H1 (cell line): Measurements from ENCODE around the gene NMRK1. TPM values are rescaled to one million over a fixed set of nuclear protein-coding genes. Genes with fewer than 3 reads are reported as not detected.

Experiments
- CTCF ChIA-PET: fragments of 300-600 bp; sonication (Branson Sonifier 250); formaldehyde crosslinking; loops from one replicate; lab custom pipeline; 2021; ENCODE audit not compliant: partially characterized antibody; lab: Charles Lee
- POLR2A ChIA-PET: fragments of 300-600 bp; sonication (Branson Sonifier 250); formaldehyde crosslinking; loops from one replicate; lab custom pipeline; 2021; ENCODE audit warnings: inconsistent platforms; ENCODE audit not compliant: partially characterized antibody; lab: Charles Lee
- DNase-seq, 2 experiments: peaks; one replicate each; pipeline versions ENCODE4 v3.0.0 to v3.0.0-alpha.2; 2010 to 2022; ENCODE audit warnings: low spot score in 2 of 2, low read depth in 1 of 2, mixed read lengths in 1 of 2
- FAIRE-seq: peaks from 2 replicates; lab custom pipeline; 2011; peaks lifted over from hg19 to GRCh38; lab: Jason Lieb, UNC
- H2AFZ ChIP-seq: 2 replicates; pipeline ENCODE4 v1.8.1; 2012; ENCODE audit warnings: low read length, inconsistent platforms
- H2AK5ac ChIP-seq: 2 replicates; pipeline ENCODE4 v1.6.1; 2013; ENCODE audit warnings: low read depth, low read length
- H2BK120ac ChIP-seq: replicated peaks from 2 replicates; pipeline ENCODE3; 2013; ENCODE audit warnings: low read depth, low read length, inconsistent platforms
- H2BK12ac ChIP-seq: 2 replicates; pipeline ENCODE4 v1.6.1; 2013; ENCODE audit warnings: low read depth, low read length
- H2BK15ac ChIP-seq: 2 replicates; pipeline ENCODE4 v1.6.1; 2013; ENCODE audit warnings: low read length
- H2BK20ac ChIP-seq: 2 replicates; pipeline ENCODE4 v1.6.1; 2013; ENCODE audit warnings: low read length
- H2BK5ac ChIP-seq: 2 replicates; pipeline ENCODE4 v1.6.1; 2013; ENCODE audit warnings: low read depth, low read length
- H3K14ac ChIP-seq: 2 replicates; pipeline ENCODE4 v1.6.1; 2013; ENCODE audit warnings: inconsistent platforms; ENCODE audit not compliant: insufficient read length
- H3K18ac ChIP-seq: 2 replicates; pipeline ENCODE4 v1.6.1; 2013; ENCODE audit warnings: low read length; ENCODE audit errors: extremely low read depth
- H3K23ac ChIP-seq: 2 replicates; pipeline ENCODE4 v1.6.1; 2013; ENCODE audit warnings: inconsistent platforms; ENCODE audit not compliant: insufficient read length
- H3K23me2 ChIP-seq: 2 replicates; pipeline ENCODE4 v1.6.1; 2013; ENCODE audit warnings: low read depth, low read length
- H3K27ac ChIP-seq: 2 replicates; pipeline ENCODE4 v1.6.1; 2011; ENCODE audit warnings: low read depth, low read length, inconsistent platforms
- H3K27me3 ChIP-seq, 4 experiments: replicated peaks in 1 of 4; 1 replicate in 1 of 4; 2 replicates in 3 of 4; pipeline versions ENCODE4 v1.6.1 to v1.8.1; 2011 to 2013; ENCODE audit warnings: low read length in 3 of 4, mild to moderate bottlenecking in 3 of 4, inconsistent platforms in 2 of 4, mixed read lengths in 2 of 4, moderate library complexity in 1 of 4; ENCODE audit not compliant: control insufficient read depth in 3 of 4, insufficient read depth in 3 of 4; ENCODE audit errors: extremely low read depth in 1 of 4
- H3K36me3 ChIP-seq, 4 experiments: 2 replicates each; pipeline versions ENCODE4 v1.6.1 to v1.8.1; 2011 to 2013; ENCODE audit warnings: mild to moderate bottlenecking in 4 of 4, low read length in 3 of 4, moderate library complexity in 2 of 4, control low read depth in 1 of 4, inconsistent platforms in 1 of 4; ENCODE audit not compliant: insufficient read depth in 4 of 4, control insufficient read depth in 2 of 4
- H3K4ac ChIP-seq: replicated peaks from 2 replicates; pipeline ENCODE3; 2013; ENCODE audit warnings: low read length, low read depth, mixed read lengths, inconsistent platforms; ENCODE audit not compliant: insufficient read length
- H3K4me1 ChIP-seq, 4 experiments: replicated peaks in 1 of 4; 1 replicate in 1 of 4; 2 replicates in 3 of 4; pipeline versions ENCODE4 v1.6.1 to v1.8.1; 2011 to 2013; ENCODE audit warnings: low read length in 3 of 4, inconsistent platforms in 2 of 4, mixed read lengths in 1 of 4; ENCODE audit not compliant: insufficient read depth in 4 of 4, control insufficient read depth in 3 of 4
- H3K4me2 ChIP-seq, 2 experiments: 2 replicates each; pipeline versions ENCODE4 v1.6.1 to v1.8.1; 2011 to 2013; ENCODE audit warnings: low read depth in 2 of 2, low read length in 2 of 2, control low read depth in 1 of 2, inconsistent platforms in 1 of 2, mild to moderate bottlenecking in 1 of 2; ENCODE audit not compliant: insufficient read depth in 1 of 2
- H3K4me3 ChIP-seq, 4 experiments: fragments of 200-600, 300-600 bp in 1 of 4; sonication (generic), shearing (Covaris generic), sonication (Bioruptor Twin) in 1 of 4; 2 replicates each; pipeline versions ENCODE4 v1.5.1 to v1.8.1; 2011 to 2016; ENCODE audit warnings: low read length in 4 of 4, low read depth in 3 of 4, control low read depth in 2 of 4, inconsistent platforms in 2 of 4, mild to moderate bottlenecking in 2 of 4, mixed read lengths in 1 of 4, moderate library complexity in 1 of 4; ENCODE audit not compliant: insufficient read depth in 2 of 4; ENCODE audit errors: extremely low read depth in 1 of 4
- H3K56ac ChIP-seq: replicated peaks from 2 replicates; pipeline ENCODE3; 2013; ENCODE audit warnings: low read depth, mild to moderate bottlenecking, mixed read lengths, low read length, inconsistent platforms; ENCODE audit not compliant: insufficient read length
- H3K79me1 ChIP-seq: 2 replicates; pipeline ENCODE4 v1.6.1; 2013; ENCODE audit warnings: low read depth, low read length, control low read depth
- H3K79me2 ChIP-seq, 2 experiments: 2 replicates each; pipeline versions ENCODE4 v1.6.1 to v1.8.1; 2012 to 2013; ENCODE audit warnings: low read length in 2 of 2, mild to moderate bottlenecking in 2 of 2, inconsistent platforms in 1 of 2; ENCODE audit not compliant: insufficient read depth in 2 of 2, control insufficient read depth in 1 of 2
- H3K9ac ChIP-seq, 4 experiments: replicated peaks in 1 of 4; 1 replicate in 1 of 4; 2 replicates in 3 of 4; pipeline versions ENCODE4 v1.6.1 to v1.8.1; 2011 to 2013; ENCODE audit warnings: low read depth in 3 of 4, low read length in 3 of 4, control low read depth in 2 of 4, mild to moderate bottlenecking in 2 of 4, moderate library complexity in 2 of 4, inconsistent platforms in 1 of 4; ENCODE audit errors: extremely low read depth in 1 of 4
- H3K9me3 ChIP-seq, 2 experiments: 2 replicates each; pipeline versions ENCODE4 v1.6.1 to v1.8.1; 2012 to 2013; ENCODE audit warnings: mild to moderate bottlenecking in 2 of 2, moderate library complexity in 2 of 2, control low read depth in 1 of 2, inconsistent platforms in 1 of 2, low read depth in 1 of 2, low read length in 1 of 2, mixed read lengths in 1 of 2; ENCODE audit not compliant: insufficient read depth in 2 of 2
- H4K20me1 ChIP-seq, 2 experiments: replicated peaks in 1 of 2; 2 replicates each; pipeline versions ENCODE3 to v1.8.1; 2011 to 2013; ENCODE audit warnings: inconsistent platforms in 2 of 2, low read length in 2 of 2, mild to moderate bottlenecking in 1 of 2; ENCODE audit not compliant: insufficient read depth in 2 of 2, control insufficient read depth in 1 of 2
- H4K5ac ChIP-seq: 2 replicates; pipeline ENCODE4 v1.6.1; 2013; ENCODE audit warnings: low read length, low read depth, mixed read lengths, inconsistent platforms; ENCODE audit not compliant: insufficient read length
- H4K8ac ChIP-seq: 2 replicates; pipeline ENCODE4 v1.8.0; 2013; ENCODE audit warnings: mild to moderate bottlenecking, moderate library complexity, low read length, inconsistent platforms; ENCODE audit not compliant: insufficient read depth; ENCODE audit errors: extremely low read depth
- H4K91ac ChIP-seq: replicated peaks from 2 replicates; pipeline ENCODE3; 2013; ENCODE audit warnings: low read length, mixed read lengths, inconsistent platforms; ENCODE audit not compliant: insufficient read length
- CHD1 ChIP-seq: IDR thresholded peaks from 2 replicates; pipeline ENCODE4 v1.6.1; 2012; ENCODE audit warnings: low read depth, low read length, improper control_type of control experiment
- CHD2 ChIP-seq: IDR thresholded peaks from 2 replicates; pipeline ENCODE4 v1.6.1; 2012; ENCODE audit warnings: low read length, improper control_type of control experiment
- EP300 ChIP-seq, 2 experiments: IDR thresholded peaks; 1 replicate in 1 of 2; 2 replicates in 1 of 2; pipeline ENCODE4 v1.6.1; 2011 to 2012; ENCODE audit warnings: low read depth in 2 of 2, low read length in 2 of 2, mild to moderate bottlenecking in 2 of 2, borderline replicate concordance in 1 of 2, inconsistent platforms in 1 of 2, moderate library complexity in 1 of 2
- RAD21 ChIP-seq, 2 experiments: IDR thresholded peaks in 1 of 2; conservative IDR thresholded peaks in 1 of 2; 2 replicates each; pipeline ENCODE4 v1.6.1; 2011; ENCODE audit warnings: low read depth in 2 of 2, low read length in 2 of 2, improper control_type of control experiment in 1 of 2, inconsistent platforms in 1 of 2, mild to moderate bottlenecking in 1 of 2, moderate library complexity in 1 of 2
- RFX5 ChIP-seq: IDR thresholded peaks from 2 replicates; pipeline ENCODE4 v1.6.1; 2011; ENCODE audit warnings: low read depth, low read length, improper control_type of control experiment, borderline replicate concordance
- SP2 ChIP-seq: IDR thresholded peaks from 2 replicates; pipeline ENCODE4 v1.6.1; 2012; ENCODE audit warnings: mild to moderate bottlenecking, low read length, inconsistent platforms
- TAF7 ChIP-seq: optimal IDR thresholded peaks from 2 replicates; pipeline ENCODE3; 2011; ENCODE audit warnings: low read depth, mild to moderate bottlenecking, inconsistent platforms, low read length, moderate library complexity, borderline replicate concordance
- TBP ChIP-seq: IDR thresholded peaks from 2 replicates; pipeline ENCODE4 v1.6.1; 2011; ENCODE audit warnings: low read depth, low read length, improper control_type of control experiment
- WGBS, 2 experiments: shearing (Covaris generic) in 1 of 2; methylation state at CpG; one replicate each; pipeline versions ENCODE4 v1.1.6 to v1.1.7; 2013 to 2015; ENCODE audit warnings: low lambda C conversion rate in 2 of 2, mixed read lengths in 2 of 2, inconsistent platforms in 1 of 2, low coverage in 1 of 2, missing lambda C conversion rate in 1 of 2; ENCODE audit not compliant: insufficient replicate concordance in 2 of 2, insufficient coverage in 1 of 2, insufficient read length in 1 of 2; ENCODE audit errors: extremely low coverage in 1 of 2, missing lambda C conversion rate in 1 of 2; 5-methylcytosine and 5-hydroxymethylcytosine counted together
- polyA plus RNA-seq, 7 experiments: library from polyadenylated mRNA; depleted of rRNA in 3 of 7; stranded (reverse) in 5 of 7; unstranded in 2 of 7; fragments of >200 nt in 5 of 7; fragments of 200-250 nt in 2 of 7; gene quantifications; 1 replicate in 5 of 7; 2 replicates in 1 of 7; 4 replicates in 1 of 7; pipeline versions ENCODE4 v1.2.1 to v1.2.3, GENCODE V29; 2011 to 2013; ENCODE audit warnings: missing spikeins in 2 of 7, mixed read lengths in 2 of 7
- total RNA-seq: library from RNA; stranded (reverse); fragmentation: NEBNext Ultra II Directional; extraction: Animal tissue kit (Norgen Biotek cat#: 25700); gene quantifications from 2 replicates; pipeline ENCODE4 v1.2.1, GENCODE V29; 2021

The NMRK1 gene
- total and polyA plus RNA-seq, 2 of the 8 experiments (the other 6 are each of a cell fraction or from before 2014, with no cell fraction given): 5.8 to 8.1 TPM

DNA sequence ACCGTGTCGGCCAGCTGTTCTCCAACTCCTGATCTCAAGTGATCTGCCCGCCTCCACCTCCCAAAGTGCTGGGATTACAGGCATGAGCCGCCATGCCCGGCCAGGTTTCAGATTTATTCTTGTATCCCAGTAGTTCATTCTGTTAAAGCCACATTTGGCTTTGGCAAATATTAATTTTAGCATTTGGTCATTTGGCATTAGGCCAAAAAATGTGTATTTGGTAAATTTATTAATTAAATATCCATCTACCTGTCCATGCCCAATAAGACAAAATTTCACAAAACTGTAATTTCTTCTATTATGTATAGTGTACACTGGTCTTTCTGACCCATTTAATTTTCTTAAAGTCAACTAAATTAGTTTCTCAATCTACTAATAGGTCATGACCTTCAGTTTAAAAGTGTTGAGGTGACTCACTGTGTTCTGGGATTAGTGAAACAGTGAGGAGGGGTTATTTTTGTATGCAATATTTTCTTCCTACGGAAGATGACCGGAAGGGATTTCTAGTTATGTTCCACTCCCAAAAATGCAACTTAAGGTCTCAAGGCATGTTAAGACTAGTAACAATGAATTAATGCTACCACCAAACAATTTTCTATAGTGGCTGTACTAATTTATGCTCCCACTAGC lies 21.4 kb upstream of the NMRK1 start:
- DNase-seq (no peak), FAIRE-seq (no peak)
- ChIA-PET CTCF (no interaction called here), POLR2A (no interaction called here)
- Histone ChIP-seq H4K8ac (no peak overlapping the region), H4K5ac (no peak overlapping the region), H3K23me2 (peaks cover 1% of the 10 kb centered on the region; the same call in 1 of the 2 replicates), H2AK5ac (no peak overlapping the region), H3K27ac (no peak overlapping the region), H3K4ac (no peak overlapping the region), H3K36me3 (no peaks in the 10 kb centered on the region), H3K4me3 (no peak overlapping the region), H2BK12ac (no peak overlapping the region), H3K4me1 (no peaks in the 10 kb centered on the region; a peak in 1 of 7 replicates), H4K20me1 (no peaks in the 10 kb centered on the region), H3K9ac (no peak overlapping the region), H3K56ac (no peak overlapping the region), H2AFZ (no peak overlapping the region), H2BK5ac (no peak overlapping the region), H3K27me3 (no peaks in the 10 kb centered on the region), H3K4me2 (no peak overlapping the region), H2BK20ac (no peak overlapping the region), H3K9me3 (no peaks in the 10 kb centered on the region), H2BK15ac (no peak overlapping the region), H3K14ac (no peak overlapping the region), H3K23ac (no peak overlapping the region), H3K79me2 (no peaks in the 10 kb centered on the region), H4K91ac (no peak overlapping the region), H3K79me1 (no peaks in the 10 kb centered on the region), H2BK120ac (no peak overlapping the region), H3K18ac (no peak overlapping the region)
- no peak for TF ChIP-seq TBP
- no peak for TF ChIP-seq EP300 (IDR thresholded peaks at IDR 0.05; ENCODE audit: borderline replicate concordance in 1 of 2, low read depth in 2 of 2, low read length in 2 of 2)
- TF ChIP-seq SP2: no peak
- no peak for TF ChIP-seq TAF7
- no peak for TF ChIP-seq RFX5
- TF ChIP-seq CHD1: no peak
- no peak for TF ChIP-seq RAD21 (IDR thresholded peaks at IDR 0.05 in 1 of 2, conservative IDR thresholded peaks at IDR 0.05 in 1 of 2; ENCODE audit: low read depth in 2 of 2, low read length in 2 of 2)
- TF ChIP-seq CHD2: no peak
- 95% methylated on average over 7 of the region's 7 CpGs; no CpG with 5 or more reads in 1 of the 2 experiments for WGBS, 2 experiments
